Activated CD4-positive, CD25-positive, alpha-beta regulatory T cell treated with anti-CD3 and anti-CD28 coated beads, Interleukin-2, amount 50 U/mL, for 16 hours (primary cell): ENCODE data around the gene GALNT15.

Experiments used
- DNase-seq: peaks from one replicate; pipeline ENCODE4 v3.0.0-alpha.2; 2020; ENCODE audit warnings: low read depth, low spot score

The GALNT15 gene

DNA sequence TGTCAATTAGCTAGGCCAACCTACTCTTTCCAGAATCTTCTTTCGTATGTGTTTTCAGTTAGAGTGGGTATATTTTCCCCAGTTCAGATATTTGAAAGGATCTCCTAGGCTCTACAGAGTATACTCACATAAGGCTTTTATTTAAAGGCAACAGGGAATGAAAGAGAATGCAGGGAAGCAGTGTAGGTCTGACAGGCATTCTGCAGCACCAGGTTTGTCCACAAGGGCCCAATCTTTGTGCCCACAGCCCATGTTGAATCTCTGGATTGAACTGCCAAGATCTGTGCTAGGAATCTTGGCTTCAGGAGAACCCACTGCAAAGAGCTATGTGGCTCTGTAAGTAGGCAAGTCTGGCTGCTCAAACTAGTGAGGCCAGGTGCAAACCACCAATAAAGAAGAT lies 24.2 kb upstream of the GALNT15 start:
- DNase-seq = no peak

DNA sequence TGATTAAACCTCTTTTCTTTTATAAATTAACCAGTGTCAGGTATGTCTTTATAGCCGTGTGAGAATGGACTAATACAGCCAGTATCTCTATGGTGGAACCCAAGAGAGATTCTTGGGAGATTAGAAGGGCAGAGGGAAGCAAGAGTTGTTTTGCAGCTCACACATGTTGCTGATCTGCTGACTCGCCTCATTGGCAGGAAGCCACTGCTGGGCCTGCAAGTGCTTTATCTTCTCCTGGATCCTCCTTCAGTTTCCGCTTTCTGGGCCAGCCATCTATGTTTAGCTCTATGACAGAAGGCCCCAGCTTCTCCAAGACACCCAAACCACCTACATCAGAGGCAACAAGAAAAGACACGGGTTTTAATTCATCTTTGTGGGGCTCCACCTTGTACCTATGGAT lies 23.4 kb upstream of the GALNT15 start:
- DNase-seq = no peak

DNA sequence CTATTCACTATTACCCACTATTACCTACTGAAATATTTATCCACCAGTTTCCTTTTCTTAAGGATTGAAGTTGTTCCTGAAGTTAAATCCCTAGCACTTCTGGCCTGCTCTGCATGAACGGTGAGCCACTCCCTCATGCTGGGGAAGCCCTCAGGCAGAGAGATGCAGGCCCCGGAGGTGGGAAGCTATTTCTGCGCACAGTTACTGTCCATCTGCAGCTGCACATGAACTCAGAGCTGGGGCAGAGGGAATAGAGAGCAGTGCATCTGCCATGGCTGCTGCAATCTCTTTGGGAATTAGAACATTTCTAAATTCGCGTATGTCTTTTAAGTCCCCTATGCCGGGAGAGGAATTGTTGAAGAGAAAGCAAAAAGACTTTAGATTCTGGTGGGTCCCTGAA lies 6.3 kb upstream of the GALNT15 start:
- DNase-seq = no peak

DNA sequence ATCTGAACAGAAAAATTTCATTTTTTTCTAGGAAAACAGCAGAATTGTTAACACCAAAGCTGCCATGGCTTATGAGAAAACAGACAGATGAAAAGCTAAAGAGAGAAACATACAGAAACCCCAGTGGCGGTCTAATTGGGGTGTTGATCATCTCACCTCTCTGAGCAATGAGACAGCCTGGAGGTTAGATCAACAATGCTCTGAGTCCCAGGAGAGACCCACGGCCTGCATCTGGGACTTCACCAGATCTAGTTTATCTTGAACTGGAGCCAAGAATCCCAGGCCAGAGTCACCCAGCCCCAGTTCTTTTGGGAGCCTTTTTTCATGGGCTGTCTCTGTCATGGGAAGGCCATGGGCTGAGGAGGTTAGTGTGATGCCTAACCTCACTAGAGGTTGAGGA lies 3.5 kb upstream of the GALNT15 start:
- DNase-seq = no peak

DNA sequence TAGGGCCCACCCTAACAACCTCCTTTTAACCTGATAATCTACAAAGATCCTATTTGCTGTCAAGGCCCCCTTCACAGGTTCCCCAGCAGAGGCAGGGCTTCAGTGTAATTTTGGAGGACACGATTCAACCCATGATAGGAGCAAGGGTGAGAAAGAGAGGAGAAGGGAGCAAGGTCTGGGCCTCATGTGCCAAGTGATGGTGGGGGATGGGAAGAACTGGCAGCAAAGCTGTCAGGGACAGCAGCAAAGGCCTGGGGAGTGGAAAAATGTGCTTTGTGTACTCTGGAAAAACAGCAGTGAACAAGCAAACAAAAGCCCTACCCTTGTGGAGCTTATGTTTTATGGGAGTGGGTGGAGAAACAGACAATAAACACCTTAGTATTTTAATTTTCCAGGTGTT lies 2.7 kb upstream of the GALNT15 start:
- no peak for DNase-seq

DNA sequence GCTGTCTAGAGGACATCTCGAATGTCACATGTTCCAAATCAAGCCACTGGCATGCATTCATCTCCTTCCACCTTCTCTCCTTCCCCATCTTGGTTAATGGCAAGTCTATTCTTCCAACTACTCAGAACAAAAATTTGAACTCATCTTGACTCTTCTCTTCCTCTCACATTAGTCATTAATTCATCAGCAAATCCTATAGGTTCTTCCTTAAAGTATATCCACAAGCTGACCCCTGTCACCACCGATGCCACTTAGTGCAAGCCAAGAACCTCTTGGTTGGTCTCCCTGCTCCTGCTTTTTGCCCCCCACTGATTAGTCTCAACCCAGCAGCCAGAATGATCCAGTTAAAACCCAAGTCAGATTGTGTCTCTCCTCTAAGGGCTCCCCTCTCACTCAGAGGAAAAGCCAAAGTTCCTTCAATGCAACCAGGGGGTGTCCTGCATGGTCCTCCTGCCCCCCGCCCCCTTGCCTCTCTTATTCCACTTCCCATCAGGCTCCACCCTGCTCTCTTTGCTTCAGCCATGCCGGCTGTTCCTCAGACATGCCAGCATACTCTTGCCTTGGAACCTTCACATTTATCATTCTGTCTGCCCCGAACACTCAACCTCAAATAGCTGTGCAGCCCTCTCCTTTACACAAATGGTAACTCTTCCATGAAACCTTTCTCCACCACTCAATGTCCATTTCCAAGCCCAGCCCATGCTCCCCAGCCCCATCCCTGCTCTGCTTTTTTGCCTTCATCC lies 1.0 kb upstream of the GALNT15 start:
- DNase-seq = no peak

DNA sequence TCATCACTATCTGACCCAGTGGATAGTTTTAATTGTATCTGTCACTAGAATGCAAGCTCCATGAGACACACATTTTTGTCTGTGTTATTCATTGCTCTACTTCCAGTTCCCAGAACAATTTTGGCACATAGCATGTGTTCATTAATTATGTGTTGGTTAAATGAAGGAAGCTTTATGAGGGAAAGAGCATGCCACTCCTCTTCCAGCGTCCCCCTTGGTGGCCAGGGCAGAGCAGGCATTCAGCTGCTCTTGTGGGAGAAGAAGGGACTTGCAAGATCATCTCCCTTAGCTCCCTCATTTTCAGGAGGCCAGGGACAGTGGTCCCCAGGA lies 489 bp upstream of the GALNT15 start:
- DNase-seq = no peak

DNA sequence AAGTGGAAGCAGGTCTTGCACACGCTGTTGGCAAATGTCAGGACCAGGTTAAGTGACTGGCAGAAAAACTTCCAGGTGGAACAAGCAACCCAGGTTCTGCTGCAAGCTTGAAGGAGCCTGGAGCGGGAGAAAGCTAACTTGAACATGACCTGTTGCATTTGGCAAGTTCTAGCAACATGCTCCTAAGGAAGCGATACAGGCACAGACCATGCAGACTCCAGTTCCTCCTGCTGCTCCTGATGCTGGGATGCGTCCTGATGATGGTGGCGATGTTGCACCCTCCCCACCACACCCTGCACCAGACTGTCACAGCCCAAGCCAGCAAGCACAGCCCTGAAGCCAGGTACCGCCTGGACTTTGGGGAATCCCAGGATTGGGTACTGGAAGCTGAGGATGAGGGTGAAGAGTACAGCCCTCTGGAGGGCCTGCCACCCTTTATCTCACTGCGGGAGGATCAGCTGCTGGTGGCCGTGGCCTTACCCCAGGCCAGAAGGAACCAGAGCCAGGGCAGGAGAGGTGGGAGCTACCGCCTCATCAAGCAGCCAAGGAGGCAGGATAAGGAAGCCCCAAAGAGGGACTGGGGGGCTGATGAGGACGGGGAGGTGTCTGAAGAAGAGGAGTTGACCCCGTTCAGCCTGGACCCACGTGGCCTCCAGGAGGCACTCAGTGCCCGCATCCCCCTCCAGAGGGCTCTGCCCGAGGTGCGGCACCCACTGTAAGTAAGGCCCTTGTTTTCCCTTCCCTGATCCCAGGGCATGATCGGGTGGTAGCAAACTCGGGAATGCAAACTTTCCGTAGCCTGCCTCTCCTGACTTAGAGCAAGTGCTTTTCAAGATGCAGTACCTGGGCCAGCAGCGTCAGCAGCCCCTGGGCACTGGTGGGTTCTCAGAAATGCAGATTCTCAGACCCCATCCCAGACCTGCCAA lies 759 bp downstream of the GALNT15 start:
- DNase-seq = no peak

DNA sequence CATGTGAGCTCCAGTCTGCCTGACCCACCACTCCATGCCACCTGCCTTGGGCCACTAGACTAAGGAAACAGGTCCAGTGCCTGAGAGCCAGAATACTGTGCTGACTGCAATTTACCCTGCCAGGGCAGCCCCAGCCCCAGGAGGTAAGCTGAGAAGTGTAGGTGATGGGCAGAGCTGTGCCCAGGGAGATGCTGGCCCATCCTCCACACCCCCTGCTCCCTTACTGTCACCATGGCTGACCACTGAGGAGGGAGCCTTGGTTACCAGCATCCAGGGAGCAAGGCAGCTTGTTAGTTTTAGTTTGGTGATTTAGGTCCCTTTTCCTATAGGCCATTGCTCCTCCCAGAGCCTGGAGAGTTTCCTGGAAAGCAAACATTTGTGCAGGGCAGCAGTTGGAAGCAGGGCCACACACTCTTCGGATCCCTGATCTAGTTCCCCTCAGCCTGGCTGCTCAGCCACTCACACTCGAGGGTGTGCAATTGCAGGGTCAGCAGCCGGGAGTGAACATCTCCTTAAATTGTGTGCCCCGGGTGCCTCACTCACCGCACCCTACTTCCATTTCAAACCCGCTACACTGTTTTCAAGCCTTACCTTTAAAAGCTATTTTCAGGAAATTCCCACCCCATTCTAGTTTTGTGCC lies 2.0 kb downstream of the GALNT15 start:
- DNase-seq = no peak

DNA sequence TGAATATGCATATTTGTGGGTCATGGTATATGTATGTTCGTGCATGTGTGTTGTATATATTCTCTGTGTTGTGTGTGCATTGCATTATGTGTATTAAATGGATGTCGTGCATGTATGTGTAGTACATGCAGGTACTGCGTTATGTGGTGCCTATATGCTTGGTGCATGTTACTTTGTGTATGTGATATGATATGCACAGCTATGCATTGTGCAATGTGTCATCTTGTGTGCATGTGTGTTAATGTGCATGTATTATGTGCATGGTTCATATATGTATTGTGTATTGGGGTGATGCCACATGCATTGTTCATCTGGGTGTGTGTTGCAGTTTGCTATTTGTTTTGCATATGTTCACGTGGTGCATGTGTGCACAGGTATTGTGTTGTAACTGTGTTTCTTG lies 2.9 kb downstream of the GALNT15 start:
- DNase-seq = no peak

DNA sequence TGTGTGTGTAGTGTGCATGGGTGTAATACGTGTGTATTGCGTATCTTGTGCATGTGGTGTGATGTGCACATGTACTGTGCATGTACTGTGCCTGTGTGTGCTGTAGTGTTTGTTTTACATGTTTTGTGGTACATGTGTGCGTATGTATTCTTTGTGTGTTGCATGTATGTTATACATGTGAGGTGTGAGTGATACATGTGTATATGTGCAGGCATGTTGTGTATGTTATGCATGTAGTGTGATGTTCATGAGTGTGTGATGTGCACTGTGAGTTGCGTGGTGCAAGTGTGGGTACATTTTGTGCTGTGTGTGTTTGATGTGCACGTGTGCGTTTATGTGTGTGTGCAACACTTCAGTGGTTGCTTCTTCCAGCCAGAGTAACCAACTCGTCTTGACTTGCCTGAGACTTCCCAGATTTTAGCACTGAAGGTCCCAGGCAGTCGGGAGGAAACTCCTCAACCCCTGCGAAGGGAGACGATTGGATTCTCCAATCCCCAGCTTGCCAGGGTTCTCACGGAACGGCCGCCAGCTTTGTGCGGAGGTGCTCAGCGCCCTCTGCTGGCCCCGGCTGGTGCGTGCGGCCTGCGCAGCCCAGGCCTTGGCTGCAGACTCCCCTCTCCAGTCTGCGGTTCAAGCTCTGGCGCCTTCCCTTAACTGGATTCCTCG lies 3.6 kb downstream of the GALNT15 start:
- peak; percentile 11 for DNase-seq

DNA sequence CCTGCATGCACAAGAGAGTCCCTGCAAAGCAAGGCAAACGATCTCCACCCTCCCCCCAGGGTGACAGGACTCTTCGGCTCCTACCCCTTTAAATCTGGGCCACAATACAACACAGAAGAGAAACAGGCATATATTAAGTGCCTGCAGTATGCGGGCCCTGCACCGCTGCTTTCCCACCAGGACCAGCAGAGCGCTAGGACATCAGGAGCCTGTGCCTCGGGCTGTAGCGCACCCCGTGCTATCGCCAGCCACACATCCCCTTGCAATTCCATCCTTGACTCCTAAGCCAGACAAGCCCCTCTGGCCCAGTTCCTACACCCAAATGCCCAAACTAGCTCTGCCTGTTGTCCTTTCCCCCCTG lies 4.1 kb downstream of the GALNT15 start:
- DNase-seq = no peak

DNA sequence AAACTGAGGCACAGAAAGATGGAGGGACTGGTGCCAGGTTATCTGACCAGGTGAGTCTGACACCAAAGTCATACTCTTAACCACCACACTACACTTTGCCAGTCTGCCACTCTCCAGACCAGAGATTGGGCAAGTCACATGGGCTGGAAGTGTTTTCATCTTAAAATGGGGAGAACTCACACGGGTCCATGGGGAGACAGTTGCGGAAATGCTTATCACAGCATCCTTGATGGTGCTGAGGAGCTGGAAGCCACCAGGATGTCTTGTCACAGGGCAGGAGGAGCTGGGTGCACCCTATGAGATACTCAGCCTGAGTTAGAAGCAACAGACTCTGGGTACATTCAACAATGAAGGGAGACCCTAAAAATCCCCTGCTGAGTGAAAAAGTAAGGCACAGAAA lies 4.8 kb downstream of the GALNT15 start:
- no peak for DNase-seq

DNA sequence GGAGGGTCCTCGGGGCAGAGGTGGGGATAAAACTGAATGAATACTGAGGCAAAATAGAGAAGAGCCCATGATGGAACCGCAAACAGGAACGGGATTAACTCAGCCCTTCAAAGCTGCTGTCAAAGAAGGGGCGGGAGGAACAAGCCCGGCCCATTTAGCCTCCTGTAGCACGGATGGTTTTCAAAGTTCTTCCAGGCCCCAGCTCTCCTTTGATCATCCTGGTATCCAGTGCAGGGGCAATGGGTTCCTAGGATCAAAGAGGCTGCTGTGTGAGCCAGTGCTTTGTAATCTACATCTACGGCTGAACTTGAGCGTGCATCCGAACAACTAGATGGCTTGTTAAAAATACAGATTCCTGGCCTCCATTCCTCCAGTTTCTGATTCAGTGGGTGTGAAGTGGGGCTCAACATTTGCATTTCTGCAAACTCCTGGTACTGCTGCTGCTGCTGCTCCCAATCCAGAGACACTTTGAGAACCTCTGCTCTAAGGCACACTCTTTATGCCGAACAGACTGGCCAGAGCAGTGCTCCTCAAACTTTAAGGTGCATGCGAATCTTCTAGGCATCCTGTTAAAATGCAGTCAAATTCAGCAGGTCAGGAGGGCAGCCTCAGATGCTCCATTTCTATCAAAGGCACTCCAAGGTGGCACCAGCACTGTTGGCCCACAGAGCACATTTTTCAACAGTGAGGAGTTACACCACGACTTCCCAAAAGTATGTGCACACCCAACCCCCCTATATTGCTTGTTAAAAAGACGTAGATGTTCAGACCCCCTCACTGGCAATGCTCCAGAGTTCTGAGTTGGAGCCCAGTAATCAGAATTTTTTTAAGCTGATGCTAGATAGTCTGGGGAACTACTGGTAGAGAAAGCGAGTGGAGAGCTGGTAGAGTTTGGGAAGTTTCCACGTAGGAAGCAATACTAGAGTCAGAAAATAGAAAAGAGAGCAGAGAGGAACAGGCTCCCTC lies 5.6 kb downstream of the GALNT15 start:
- no peak for DNase-seq

DNA sequence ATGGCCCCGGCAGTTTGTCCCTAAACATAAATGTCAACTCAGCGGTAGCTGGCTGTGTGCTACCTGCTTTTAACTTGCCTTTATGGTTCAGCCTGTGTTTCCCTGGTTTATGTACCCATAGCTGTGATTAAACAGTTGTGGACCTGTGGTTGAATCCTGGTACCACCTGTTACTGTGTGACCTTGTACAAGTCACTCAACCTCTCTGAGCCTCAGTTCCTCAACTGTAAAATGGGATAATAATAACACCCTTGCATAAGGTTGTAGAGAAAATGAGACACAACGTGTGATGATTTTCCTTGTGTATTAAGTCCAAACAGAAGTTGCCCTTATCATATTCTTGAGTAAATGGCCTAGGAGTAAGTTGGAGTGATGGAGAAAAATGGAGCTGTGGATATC lies 6.3 kb downstream of the GALNT15 start:
- DNase-seq = no peak

DNA sequence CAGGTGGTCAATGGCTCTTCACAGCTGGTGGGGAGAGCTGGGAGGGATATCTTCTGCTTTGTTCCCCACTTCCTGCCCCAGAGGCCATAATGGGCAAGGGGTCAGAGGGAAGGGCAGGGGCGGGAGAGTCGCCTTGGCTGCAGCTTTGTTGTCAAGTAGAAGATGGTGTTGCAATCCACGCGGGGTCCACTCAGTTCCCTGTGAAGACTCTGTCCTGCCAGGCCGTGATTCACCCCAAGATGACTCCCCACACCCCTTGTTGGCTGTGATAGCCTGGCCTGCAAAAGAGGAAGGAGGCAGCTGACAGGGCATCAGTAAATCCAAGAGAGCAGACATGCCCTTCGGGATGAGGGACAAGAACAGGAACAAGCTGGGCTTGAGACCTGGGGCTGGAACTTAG lies 6.9 kb downstream of the GALNT15 start:
- no peak for DNase-seq

DNA sequence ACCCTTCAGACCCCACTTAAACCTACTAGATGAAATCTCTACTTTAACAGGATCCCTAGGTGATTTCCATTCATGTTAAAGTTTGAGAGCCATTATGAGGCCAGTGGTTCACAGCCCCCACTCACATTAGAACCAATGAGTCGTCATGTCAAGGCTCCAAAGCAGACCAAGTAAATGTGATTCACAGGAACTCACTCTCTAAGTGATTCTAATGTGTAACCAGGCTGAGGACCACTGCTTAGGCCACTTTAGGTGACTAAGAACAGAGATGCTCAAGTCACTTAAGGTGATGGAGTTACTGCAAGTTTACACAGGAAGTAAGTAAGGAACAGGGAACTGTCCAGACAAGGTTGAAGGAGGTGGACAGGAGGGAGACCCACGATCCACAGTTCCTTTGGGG lies 7.7 kb downstream of the GALNT15 start:
- DNase-seq = no peak

DNA sequence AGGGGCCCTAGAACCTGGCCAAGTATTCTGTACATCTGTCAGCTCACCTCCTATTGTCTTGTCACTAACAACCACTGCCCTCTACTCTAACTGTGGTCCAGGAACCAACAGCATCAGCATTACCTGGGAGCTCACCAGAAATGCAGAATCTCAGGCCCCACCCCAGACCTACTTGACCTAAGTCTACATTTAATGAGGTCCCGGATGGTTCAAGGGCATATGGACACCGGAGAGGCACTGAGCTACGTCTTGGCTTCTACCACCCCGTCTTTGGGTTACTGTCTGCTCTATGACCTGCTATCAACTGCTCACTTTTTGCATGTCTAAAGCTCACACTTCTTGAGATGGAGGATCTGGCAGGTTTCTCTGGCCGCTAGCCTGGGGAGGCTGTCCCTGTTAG lies 8.1 kb downstream of the GALNT15 start:
- no peak for DNase-seq

DNA sequence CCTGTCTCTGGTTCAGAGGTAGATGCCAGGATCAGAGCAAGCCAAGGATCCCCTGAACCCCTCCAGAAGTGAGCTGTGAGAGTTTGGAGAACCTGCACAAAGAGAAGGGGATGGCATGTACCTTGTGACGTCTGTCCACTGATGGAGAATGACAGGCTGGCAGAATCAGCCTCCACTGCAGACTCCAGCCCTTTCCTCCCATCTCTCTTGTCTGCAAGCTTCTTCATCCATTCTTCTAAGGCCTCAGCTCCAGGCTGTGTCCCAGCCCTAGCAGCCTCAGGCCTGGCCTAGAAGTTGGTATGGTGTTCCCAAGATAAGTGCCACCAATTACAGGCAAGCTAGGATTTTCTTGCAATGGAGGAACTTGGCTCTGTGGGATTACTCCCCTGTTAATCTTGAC lies 8.6 kb downstream of the GALNT15 start:
- DNase-seq = no peak

DNA sequence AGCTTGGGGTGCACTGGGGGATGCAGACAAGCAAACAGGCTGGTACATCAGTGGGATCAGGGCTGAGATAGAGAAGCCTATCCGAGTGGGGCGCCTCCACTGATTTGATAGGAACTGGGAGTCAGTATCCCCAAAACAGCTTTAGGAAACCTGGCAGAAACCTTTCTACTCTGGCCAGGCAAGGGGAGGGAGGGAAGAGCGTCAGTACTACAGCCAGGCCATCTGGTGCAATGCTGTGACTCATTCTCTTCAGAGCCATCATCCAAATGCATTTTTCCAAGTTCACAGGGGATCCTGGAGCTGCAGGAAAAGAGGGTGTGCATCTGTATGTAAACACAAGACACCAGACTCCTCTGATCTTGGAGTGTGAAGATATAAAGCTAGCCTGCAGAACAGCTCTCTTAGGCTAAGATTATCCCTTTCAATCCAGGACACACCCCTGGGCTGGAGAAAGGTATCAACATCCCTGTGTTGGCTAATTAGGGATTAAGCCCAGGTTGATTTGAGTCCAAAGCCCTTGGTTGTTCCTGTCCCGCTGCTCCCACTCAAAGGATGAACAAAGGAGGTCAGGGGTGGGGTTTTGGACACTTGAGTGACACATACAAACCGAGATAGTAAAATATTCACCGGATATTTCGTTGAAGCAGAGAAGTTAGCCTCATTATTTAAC lies 9.3 kb downstream of the GALNT15 start:
- no peak for DNase-seq

DNA sequence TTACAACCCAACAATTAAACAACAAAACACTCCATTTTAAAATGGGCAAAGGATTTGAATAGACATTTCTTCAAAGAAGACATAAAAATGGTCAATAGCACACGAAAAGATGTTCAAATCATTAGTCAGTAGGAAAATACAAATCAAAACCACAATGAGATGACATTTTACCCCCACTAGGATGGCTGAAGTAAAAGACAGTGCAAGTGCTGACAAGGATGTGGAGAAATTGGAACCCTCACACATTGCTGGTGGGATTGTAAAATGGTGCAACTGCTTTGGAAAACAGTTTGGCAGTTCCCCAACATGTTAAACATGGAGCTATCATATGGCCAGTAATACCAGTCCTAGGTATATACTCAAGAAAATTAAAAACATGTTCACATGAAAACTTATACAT lies 11.6 kb downstream of the GALNT15 start:
- no peak for DNase-seq
